T-helper 1 cell treated with Interleukin-12 subunit alpha and Interleukin-12 subunit beta and Interleukin-4 antibody, amounts not matched to agents 30 μg/mL and 1 μg/mL, for 36 hours (primary cell): ENCODE data around the gene PSKH1.
A peak's percentile ranks its signal among the peaks of the same experiment; 100 is the strongest.
"Not testable (repeated sequence)": the region's sequence is repeated elsewhere in the genome, so short reads cannot be mapped to it uniquely, and the experiment has no call there.

ENCODE experiments used
- H3K27ac Mint-ChIP-seq: one replicate; pipeline ENCODE4 v1.8.0; 2021; ENCODE audit warnings: mild to moderate bottlenecking, mixed read lengths
- H3K27me3 Mint-ChIP-seq: one replicate; pipeline ENCODE4 v1.8.0; 2021; ENCODE audit warnings: low read depth, mixed read lengths
- H3K36me3 Mint-ChIP-seq: one replicate; pipeline ENCODE4 v1.8.0; 2021; ENCODE audit warnings: low read depth, mixed read lengths
- H3K4me1 Mint-ChIP-seq: one replicate; pipeline ENCODE4 v1.8.0; 2021; ENCODE audit warnings: low read depth, mixed read lengths
- H3K4me3 Mint-ChIP-seq: one replicate; pipeline ENCODE4 v1.8.0; 2021; ENCODE audit warnings: mild to moderate bottlenecking, moderate library complexity, mixed read lengths
- H3K9me3 Mint-ChIP-seq: one replicate; pipeline ENCODE4 v1.8.0; 2021; ENCODE audit warnings: mixed read lengths

Gene PSKH1

DNA sequence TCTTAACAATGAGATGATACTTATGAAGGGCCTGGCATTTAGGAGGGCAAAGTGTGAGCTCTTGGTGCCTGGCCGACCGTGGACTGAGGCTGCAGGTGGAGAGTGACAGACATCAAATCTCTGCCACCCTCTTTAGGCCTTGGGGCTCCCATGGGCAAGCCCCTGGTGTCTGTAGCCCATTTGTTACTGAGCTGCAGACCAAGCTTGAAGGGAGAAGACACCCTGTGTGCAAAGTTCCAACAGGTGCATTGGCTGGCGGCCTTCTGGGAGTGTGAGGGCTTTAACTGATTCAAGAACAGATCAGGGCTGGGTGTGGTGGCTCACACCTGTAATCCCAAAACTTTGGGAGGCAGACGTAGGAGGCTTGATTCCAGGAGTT lies 39.4 kb downstream of the PSKH1 start:
- H3K27me3 Mint-ChIP-seq, result no peaks in the 10 kb centered on the region
- no peaks in the 10 kb centered on the region for H3K9me3 Mint-ChIP-seq
- peaks cover 41% of the 10 kb centered on the region for H3K36me3 Mint-ChIP-seq
- no peak overlapping the region for H3K4me3 Mint-ChIP-seq
- no peak overlapping the region for H3K27ac Mint-ChIP-seq
- peaks cover 23% of the 10 kb centered on the region for H3K4me1 Mint-ChIP-seq

GRCh38 chr16:67933805-67934204 lies 40.8 kb downstream of the PSKH1 start:
- Mint-ChIP-seq H3K27me3 (no peaks in the 10 kb centered on the region), H3K9me3 (no peaks in the 10 kb centered on the region), H3K36me3 (peaks cover 39% of the 10 kb centered on the region), H3K4me3 (peak overlapping the region; percentile 15), H3K27ac (no peak overlapping the region), H3K4me1 (peaks cover 24% of the 10 kb centered on the region)

GRCh38 chr16:67934306-67935100 lies 41.4 kb downstream of the PSKH1 start:
- no peaks in the 10 kb centered on the region for H3K27me3 Mint-ChIP-seq
- H3K36me3 Mint-ChIP-seq, result peaks cover 39% of the 10 kb centered on the region
- peaks cover 24% of the 10 kb centered on the region for H3K4me1 Mint-ChIP-seq
- H3K4me3 Mint-ChIP-seq, result peak overlapping the region; percentile 96
- no peaks in the 10 kb centered on the region for H3K9me3 Mint-ChIP-seq
- H3K27ac Mint-ChIP-seq, result peak overlapping the region; percentile 11

DNA sequence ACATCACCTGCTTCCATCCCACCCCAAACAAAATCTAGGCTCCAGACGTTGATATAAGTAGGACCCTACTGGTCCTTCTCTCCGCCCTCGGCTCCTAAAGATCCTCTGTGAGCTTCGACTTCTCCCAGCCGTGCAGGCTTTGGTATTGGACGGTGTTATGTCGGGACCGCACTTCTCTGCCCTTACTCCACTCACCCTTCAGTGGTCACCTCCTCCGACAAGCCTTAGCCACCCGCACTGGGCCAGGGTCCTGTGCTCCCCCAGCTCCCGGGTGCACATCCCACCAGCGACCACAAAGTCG lies 42.0 kb downstream of the PSKH1 start:
- Mint-ChIP-seq H3K4me1 (peaks cover 28% of the 10 kb centered on the region), H3K4me3 (peak overlapping the region; percentile 96), H3K36me3 (peaks cover 37% of the 10 kb centered on the region), H3K27ac (peak overlapping the region; percentile 93), H3K9me3 (no peaks in the 10 kb centered on the region), H3K27me3 (no peaks in the 10 kb centered on the region)

GRCh38 chr16:67935402-67936123 lies 42.5 kb downstream of the PSKH1 start:
- Mint-ChIP-seq H3K9me3 (no peaks in the 10 kb centered on the region), H3K4me3 (peak overlapping the region; percentile 96), H3K27ac (peak overlapping the region; percentile 93), H3K4me1 (peaks cover 33% of the 10 kb centered on the region), H3K36me3 (peaks cover 37% of the 10 kb centered on the region), H3K27me3 (no peaks in the 10 kb centered on the region)

DNA sequence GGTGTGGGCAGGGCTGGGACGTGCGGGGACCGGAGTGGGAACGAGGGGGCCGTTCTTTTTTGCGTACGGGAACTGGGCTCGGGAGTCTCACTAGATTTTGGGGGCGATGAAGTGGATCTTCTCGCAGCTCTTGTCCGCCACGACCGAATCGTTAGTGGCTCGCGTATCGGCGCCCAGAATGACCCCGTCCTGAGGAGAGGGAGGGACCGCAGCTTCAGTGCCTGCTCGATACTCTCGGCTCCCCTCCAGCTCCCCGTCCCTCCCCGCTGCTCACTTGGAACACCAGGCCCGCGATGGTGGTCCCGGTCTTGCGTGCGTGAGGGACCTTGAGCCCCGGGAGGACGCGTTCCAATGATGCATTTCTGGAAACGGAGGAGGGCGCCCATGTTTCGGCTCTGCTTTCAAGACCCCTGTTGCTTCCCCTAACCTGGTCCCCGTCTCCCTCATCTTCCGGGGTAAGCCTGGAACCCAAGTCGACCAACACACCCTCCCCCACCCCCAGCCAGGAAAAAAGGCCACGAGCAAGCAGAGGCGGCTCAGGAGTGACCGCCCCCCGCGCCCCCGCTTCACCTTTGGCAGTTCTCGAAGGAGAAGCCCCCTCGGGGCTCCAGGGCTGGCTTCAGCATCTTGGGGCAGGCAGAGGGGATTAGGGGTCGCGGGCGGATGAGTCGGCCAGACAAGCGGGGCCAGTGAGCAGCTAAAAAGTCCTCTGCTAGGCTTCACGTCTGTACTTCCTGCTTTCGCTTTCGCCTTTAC lies 43.2 kb downstream of the PSKH1 start, which contains the start of gene PSMB10:
PSMB10 (minus strand) TSS at position 727 of the 756 bp plus-strand sequence; CDS start at position 626, 101 bp downstream.
- Mint-ChIP-seq H3K9me3 (no peaks in the 10 kb centered on the region), H3K36me3 (peaks cover 34% of the 10 kb centered on the region), H3K4me3 (peak within 1 kb of the TSS; percentile 96), H3K27me3 (no peaks in the 10 kb centered on the region), H3K4me1 (peaks cover 35% of the 10 kb centered on the region), H3K27ac (peak within 1 kb of the TSS; percentile 93)

DNA sequence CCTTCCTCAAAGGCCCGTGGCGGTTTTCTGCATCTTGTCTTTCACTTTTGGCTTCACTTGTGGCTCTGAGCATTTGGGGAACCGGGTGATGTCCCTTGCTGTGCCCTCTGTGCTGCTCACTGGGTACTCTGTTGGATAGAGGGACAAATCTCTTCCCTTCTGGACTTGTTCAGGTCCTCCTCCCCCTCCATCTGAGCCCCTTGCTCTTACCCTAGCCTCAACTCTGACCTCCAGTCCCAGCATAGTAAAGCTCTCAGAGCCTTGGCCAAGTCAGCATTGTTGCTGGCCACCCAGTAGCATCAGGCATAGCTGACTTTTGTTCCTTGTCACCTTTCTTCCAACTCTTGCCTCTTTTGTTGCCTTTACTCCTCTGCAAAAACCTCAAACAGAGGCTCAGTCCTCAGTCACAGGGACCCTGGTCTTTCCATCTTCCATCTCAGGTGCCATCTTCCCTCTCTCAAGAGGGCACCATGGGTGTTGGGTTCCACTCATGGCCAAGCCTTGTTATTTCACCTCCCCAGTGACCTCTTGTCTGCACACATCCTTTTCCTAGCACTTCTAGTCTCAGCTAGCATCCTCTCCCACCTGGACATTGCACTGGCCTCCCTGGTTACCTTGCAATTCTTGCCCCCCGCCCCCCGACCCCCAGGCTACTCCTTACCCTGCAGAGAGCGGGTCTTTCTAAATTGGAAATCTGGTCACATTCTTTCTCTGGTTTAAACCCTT lies 44.0 kb downstream of the PSKH1 start:
- no peaks in the 10 kb centered on the region for H3K9me3 Mint-ChIP-seq
- H3K4me3 Mint-ChIP-seq, result peak overlapping the region; percentile 96
- peaks cover 33% of the 10 kb centered on the region for H3K36me3 Mint-ChIP-seq
- H3K4me1 Mint-ChIP-seq, result peaks cover 40% of the 10 kb centered on the region
- H3K27me3 Mint-ChIP-seq, result no peaks in the 10 kb centered on the region
- peak overlapping the region; percentile 93 for H3K27ac Mint-ChIP-seq

DNA sequence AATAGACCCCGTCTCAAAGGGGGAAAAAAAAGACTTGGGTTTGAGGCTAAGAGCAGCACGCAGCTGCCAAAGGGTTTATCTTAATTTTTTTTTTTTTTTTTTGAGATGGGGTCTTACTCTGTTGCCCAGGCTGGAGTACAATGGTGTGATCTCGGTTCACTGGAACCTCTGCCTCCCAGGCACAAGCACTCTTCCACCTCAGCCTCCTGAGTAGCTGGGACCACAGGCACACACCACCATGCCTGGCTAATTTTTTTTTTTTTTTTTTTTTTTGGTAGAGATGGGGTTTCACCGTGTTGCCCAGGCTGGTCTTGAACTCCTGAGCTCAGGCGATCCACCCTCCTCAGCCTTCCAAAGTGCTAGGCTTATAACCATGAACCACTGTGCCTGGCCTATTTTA lies 44.7 kb downstream of the PSKH1 start:
- peaks cover 40% of the 10 kb centered on the region for H3K4me1 Mint-ChIP-seq
- not testable (repeated sequence) for H3K27me3 Mint-ChIP-seq, H3K9me3 Mint-ChIP-seq
- H3K27ac Mint-ChIP-seq, result peak overlapping the region; percentile 73
- H3K4me3 Mint-ChIP-seq, result peak overlapping the region; percentile 96
- H3K36me3 Mint-ChIP-seq, result peaks cover 31% of the 10 kb centered on the region

DNA sequence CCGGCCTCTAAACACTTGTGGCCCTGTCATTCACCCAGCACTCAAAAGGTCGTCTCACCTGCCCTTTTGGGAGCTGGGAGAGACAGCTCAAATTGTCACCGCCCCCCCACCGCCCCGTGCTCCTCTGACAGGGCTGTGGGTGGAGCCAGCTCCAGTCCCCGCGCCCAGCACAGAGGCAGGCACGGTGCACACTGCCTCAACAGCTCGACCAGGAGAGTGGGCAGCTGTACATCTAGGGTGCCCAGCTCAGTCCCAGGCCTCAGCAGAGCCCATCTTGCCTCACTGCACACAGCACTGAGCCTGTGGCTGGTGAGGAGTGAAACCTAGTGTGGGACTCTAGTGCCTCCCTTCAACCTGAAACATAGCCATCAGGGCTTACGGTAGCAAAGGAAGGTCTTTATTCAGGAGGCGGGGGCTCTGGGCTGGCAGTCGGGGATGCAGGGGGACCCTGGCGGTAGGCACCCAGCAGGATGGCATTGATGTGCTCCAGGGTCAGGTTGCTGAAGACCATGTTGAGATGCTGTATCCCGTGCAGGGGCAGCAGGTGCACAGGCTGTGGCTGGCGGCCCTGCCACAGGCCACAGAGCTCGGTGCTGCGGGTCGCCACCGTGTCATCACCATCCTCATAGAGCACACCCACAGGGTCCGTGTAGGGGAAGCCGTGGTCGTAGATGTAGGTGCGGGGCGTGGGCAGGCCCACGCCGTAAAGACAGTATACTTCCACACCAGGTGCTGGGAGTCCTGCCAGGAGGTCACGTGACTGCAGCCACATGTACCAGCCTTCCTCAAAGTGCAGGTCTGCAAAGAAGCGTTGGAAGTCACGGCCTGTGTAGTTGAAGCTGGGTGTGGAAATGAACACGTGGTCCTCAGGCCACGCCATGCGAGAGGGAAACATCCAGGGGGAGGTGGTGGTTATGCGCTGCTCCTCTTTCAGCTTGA lies 46.7 kb downstream of the PSKH1 start:
- peaks cover 21% of the 10 kb centered on the region for H3K36me3 Mint-ChIP-seq
- peak overlapping the region; percentile 41 for H3K27ac Mint-ChIP-seq
- H3K4me1 Mint-ChIP-seq, result peaks cover 31% of the 10 kb centered on the region
- no peaks in the 10 kb centered on the region for H3K9me3 Mint-ChIP-seq
- H3K4me3 Mint-ChIP-seq, result no peak overlapping the region
- no peaks in the 10 kb centered on the region for H3K27me3 Mint-ChIP-seq

GRCh38 chr16:67940446-67941089 lies 47.5 kb downstream of the PSKH1 start:
- Mint-ChIP-seq H3K27me3 (no peaks in the 10 kb centered on the region), H3K4me1 (peaks cover 24% of the 10 kb centered on the region), H3K4me3 (no peak overlapping the region), H3K36me3 (peaks cover 14% of the 10 kb centered on the region), H3K9me3 (no peaks in the 10 kb centered on the region), H3K27ac (peak overlapping the region; percentile 41)

- Mint-ChIP-seq H3K36me3 (peaks cover 10% of the 10 kb centered on the region), H3K4me1 (peaks cover 24% of the 10 kb centered on the region), H3K27me3 (no peaks in the 10 kb centered on the region), H3K4me3 (peak overlapping the region; percentile 23), H3K9me3 (no peaks in the 10 kb centered on the region), H3K27ac (peak overlapping the region; percentile 20)
These were observed 48.6 kb downstream of the PSKH1 start for GRCh38 chr16:67941469-67942199.

GRCh38 chr16:67942200-67942509 lies 49.1 kb downstream of the PSKH1 start:
- Mint-ChIP-seq H3K4me3 (no peak overlapping the region), H3K36me3 (peaks cover 9% of the 10 kb centered on the region), H3K9me3 (no peaks in the 10 kb centered on the region), H3K27ac (no peak overlapping the region), H3K27me3 (no peaks in the 10 kb centered on the region), H3K4me1 (peaks cover 20% of the 10 kb centered on the region)
